WERI-Rb-1 (cell line): ENCODE data around the gene TEX2.

ENCODE experiments used
- DNase-seq: peaks from one replicate; pipeline ENCODE4 v3.0.0-alpha.2; 2020
- H3K27ac ChIP-seq: fragments of 250-450 bp; sonication (Bioruptor Pico); 2 replicates; pipeline ENCODE4 v1.5.1; 2020; ENCODE audit warnings: mild to moderate bottlenecking, moderate library complexity
- H3K27me3 ChIP-seq: fragments of 250-450 bp; sonication (Bioruptor Pico); 2 replicates; pipeline ENCODE4 v1.5.1; 2021; ENCODE audit warnings: mild to moderate bottlenecking, low read depth, moderate library complexity; ENCODE audit not compliant: insufficient read depth, severe bottlenecking
- H3K36me3 ChIP-seq: fragments of 250-450 bp; sonication (Bioruptor Pico); 2 replicates; pipeline ENCODE4 v1.5.1; 2020; ENCODE audit warnings: mild to moderate bottlenecking, moderate library complexity
- H3K4me3 ChIP-seq: 2 replicates; pipeline ENCODE4 v1.5.1; 2011; ENCODE audit warnings: low read depth, mild to moderate bottlenecking, control low read depth, low read length
- H3K9me3 ChIP-seq: fragments of 250-450 bp; sonication (Bioruptor Pico); 2 replicates; pipeline ENCODE4 v1.5.1; 2021; ENCODE audit warnings: mild to moderate bottlenecking, moderate library complexity; ENCODE audit not compliant: severe bottlenecking
- CTCF ChIP-seq: IDR thresholded peaks from 2 replicates; pipeline ENCODE4 v1.5.1; 2011; ENCODE audit warnings: low read depth, mild to moderate bottlenecking, control low read depth, inconsistent platforms, low read length

The TEX2 gene

DNA sequence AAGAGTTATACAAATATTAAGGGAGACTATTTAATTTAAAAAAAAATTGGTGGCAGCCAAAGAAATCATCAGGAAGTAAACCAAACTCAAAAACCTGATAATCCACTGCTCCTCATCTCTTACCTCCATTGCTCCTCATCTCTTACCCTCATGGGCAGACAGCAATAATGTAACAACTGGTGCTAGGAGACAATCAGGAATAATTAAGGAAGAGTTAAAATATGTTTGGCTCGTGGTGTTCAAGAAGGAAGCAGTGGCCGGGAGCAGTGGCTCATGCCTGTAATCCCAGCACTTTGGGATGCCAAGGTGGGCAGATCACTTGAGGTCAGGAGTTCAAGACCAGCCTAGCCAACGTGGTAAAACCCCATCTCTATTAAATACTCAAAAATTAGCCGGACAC lies 151.2 kb downstream of the TEX2 start:
- Histone ChIP-seq H3K9me3 (no peaks in the 10 kb centered on the region), H3K27me3 (no peaks in the 10 kb centered on the region), H3K36me3 (no peaks in the 10 kb centered on the region), H3K4me3 (no peak overlapping the region), H3K27ac (no peak overlapping the region)
- no peak for TF ChIP-seq CTCF
- DNase-seq = no peak

- no peak for DNase-seq
- Histone ChIP-seq H3K9me3 (no peaks in the 10 kb centered on the region), H3K27me3 (no peaks in the 10 kb centered on the region), H3K36me3 (no peaks in the 10 kb centered on the region), H3K27ac (no peak overlapping the region), H3K4me3 (no peak overlapping the region)
- no peak for TF ChIP-seq CTCF
Measured at GRCh38 chr17:64110379-64111152, 152.5 kb downstream of the TEX2 start.

- no peak for TF ChIP-seq CTCF
- Histone ChIP-seq H3K27me3 (no peaks in the 10 kb centered on the region), H3K4me3 (no peak overlapping the region), H3K36me3 (no peaks in the 10 kb centered on the region), H3K27ac (no peak overlapping the region), H3K9me3 (no peaks in the 10 kb centered on the region)
- peak; percentile 50 for DNase-seq
Measured at GRCh38 chr17:64109400-64109799, 153.7 kb downstream of the TEX2 start.

- H3K27ac ChIP-seq = no peak overlapping the region
- no peaks in the 10 kb centered on the region for H3K9me3 ChIP-seq
- H3K27me3 ChIP-seq = no peaks in the 10 kb centered on the region
- no peak for DNase-seq
- no peaks in the 10 kb centered on the region for H3K36me3 ChIP-seq
- TF ChIP-seq CTCF = no peak
- no peak overlapping the region for H3K4me3 ChIP-seq
Measured at GRCh38 chr17:64107500-64108236, 155.4 kb downstream of the TEX2 start.

- H3K4me3 ChIP-seq = no peak overlapping the region
- no peaks in the 10 kb centered on the region for H3K27me3 ChIP-seq
- H3K36me3 ChIP-seq = no peaks in the 10 kb centered on the region
- TF ChIP-seq CTCF = no peak
- no peak overlapping the region for H3K27ac ChIP-seq
- H3K9me3 ChIP-seq = no peaks in the 10 kb centered on the region
- no peak for DNase-seq
Measured at GRCh38 chr17:64106918-64107317, 156.1 kb downstream of the TEX2 start.
